ENCODE data around the gene FLVCR2. TPM values are rescaled to one million over a fixed set of nuclear protein-coding genes. Genes with fewer than 3 reads are reported as not detected.

Gene FLVCR2
- total and polyA plus RNA-seq, 2 experiments from 2014 or later, result 1.4 to 3.1 TPM

DNA sequence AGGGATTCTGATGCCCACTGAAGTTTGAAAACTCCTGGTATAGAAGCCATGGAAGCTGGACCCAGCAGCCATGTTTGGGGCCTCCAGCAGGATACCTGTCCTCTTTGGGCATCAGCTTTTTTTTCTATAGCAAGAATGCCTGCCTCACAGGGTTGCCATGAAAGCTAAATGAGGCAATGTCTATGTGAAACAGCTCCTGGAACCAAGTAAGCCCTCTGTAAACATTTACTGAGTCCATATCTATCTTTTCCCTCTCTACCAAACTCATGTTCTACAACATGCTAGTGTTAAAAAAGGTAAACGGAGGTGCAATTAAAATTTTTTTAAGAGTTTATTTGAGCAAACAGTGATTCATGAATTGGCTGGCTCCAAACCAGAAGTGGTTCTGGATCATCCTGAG lies 28.6 kb downstream of the FLVCR2 start (continued):
- TF ChIP-seq, protein P1, sequence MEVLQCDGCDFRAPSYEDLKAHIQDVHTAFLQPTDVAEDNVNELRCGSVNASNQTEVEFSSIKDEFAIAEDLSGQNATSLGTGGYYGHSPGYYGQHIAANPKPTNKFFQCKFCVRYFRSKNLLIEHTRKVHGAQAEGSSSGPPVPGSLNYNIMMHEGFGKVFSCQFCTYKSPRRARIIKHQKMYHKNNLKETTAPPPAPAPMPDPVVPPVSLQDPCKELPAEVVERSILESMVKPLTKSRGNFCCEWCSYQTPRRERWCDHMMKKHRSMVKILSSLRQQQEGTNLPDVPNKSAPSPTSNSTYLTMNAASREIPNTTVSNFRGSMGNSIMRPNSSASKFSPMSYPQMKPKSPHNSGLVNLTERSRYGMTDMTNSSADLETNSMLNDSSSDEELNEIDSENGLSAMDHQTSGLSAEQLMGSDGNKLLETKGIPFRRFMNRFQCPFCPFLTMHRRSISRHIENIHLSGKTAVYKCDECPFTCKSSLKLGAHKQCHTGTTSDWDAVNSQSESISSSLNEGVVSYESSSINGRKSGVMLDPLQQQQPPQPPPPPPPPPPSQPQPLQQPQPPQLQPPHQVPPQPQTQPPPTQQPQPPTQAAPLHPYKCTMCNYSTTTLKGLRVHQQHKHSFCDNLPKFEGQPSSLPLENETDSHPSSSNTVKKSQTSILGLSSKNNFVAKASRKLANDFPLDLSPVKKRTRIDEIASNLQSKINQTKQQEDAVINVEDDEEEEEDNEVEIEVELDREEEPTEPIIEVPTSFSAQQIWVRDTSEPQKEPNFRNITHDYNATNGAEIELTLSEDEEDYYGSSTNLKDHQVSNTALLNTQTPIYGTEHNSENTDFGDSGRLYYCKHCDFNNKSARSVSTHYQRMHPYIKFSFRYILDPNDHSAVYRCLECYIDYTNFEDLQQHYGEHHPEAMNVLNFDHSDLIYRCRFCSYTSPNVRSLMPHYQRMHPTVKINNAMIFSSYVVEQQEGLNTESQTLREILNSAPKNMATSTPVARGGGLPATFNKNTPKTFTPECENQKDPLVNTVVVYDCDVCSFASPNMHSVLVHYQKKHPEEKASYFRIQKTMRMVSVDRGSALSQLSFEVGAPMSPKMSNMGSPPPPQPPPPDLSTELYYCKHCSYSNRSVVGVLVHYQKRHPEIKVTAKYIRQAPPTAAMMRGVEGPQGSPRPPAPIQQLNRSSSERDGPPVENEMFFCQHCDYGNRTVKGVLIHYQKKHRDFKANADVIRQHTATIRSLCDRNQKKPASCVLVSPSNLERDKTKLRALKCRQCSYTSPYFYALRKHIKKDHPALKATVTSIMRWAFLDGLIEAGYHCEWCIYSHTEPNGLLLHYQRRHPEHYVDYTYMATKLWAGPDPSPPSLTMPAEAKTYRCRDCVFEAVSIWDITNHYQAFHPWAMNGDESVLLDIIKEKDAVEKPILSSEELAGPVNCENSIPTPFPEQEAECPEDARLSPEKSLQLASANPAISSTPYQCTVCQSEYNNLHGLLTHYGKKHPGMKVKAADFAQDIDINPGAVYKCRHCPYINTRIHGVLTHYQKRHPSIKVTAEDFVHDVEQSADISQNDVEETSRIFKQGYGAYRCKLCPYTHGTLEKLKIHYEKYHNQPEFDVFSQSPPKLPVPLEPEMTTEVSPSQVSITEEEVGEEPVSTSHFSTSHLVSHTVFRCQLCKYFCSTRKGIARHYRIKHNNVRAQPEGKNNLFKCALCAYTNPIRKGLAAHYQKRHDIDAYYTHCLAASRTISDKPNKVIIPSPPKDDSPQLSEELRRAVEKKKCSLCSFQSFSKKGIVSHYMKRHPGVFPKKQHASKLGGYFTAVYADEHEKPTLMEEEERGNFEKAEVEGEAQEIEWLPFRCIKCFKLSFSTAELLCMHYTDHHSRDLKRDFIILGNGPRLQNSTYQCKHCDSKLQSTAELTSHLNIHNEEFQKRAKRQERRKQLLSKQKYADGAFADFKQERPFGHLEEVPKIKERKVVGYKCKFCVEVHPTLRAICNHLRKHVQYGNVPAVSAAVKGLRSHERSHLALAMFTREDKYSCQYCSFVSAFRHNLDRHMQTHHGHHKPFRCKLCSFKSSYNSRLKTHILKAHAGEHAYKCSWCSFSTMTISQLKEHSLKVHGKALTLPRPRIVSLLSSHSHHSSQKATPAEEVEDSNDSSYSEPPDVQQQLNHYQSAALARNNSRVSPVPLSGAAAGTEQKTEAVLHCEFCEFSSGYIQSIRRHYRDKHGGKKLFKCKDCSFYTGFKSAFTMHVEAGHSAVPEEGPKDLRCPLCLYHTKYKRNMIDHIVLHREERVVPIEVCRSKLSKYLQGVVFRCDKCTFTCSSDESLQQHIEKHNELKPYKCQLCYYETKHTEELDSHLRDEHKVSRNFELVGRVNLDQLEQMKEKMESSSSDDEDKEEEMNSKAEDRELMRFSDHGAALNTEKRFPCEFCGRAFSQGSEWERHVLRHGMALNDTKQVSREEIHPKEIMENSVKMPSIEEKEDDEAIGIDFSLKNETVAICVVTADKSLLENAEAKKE (CRISPR knock-in tag; IDR thresholded peaks at IDR 0.05), result no peak
- TF ChIP-seq NANOG (IDR thresholded peaks at IDR 0.05; ENCODE audit: borderline replicate concordance), result no peak

DNA sequence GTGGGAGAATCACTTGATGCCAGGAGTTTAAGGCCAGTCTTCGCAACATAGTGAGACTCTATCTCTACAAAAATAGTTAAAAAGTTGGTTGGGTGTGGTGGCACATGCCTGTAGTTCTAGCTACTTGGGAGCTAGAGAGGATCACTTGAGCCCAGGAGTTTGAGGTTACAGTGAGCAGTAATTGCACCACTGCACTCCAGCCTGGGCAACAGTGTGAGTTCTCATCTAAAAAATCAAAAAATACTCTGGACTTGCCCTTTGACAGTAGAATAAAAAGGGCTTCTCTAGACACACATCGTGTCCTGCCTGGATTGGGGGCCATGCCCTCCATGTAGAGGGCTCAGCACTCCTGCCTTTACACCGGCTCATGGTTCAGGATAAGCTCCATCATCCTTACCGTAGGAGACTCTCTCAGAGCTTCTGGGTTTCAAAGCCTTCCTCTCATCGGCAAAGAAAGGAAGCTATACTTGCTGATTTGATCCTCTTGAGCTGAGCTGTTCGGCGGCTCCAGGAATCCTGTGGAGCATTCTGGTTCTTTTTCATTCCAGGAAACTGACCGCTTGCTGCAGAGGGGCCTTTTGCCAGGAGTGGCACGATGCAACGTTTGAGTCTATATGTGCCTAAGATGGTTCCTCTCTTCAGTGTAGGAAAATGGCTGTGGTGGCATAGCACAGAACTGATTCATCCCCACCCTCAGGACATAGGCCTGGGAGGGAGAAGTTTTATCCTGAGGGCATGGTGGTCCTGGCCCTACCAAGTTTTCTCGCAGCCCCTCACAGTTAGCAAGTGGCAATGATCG lies 29.6 kb downstream of the FLVCR2 start:
- Histone ChIP-seq H3K27me3 (ENCODE audit: insufficient read depth) (no peaks in the 10 kb centered on the region), H3K4me3 (no peak overlapping the region), H2AFZ (no peak overlapping the region), H4K20me1 (replicated peaks; ENCODE audit: insufficient read depth) (no peaks in the 10 kb centered on the region), H3F3A (replicated peaks; ENCODE audit: low read depth) (no peaks in the 10 kb centered on the region), H3K4me2 (no peak overlapping the region), H3K27ac (ENCODE audit: low read depth) (no peak overlapping the region), H3K4me1 (ENCODE audit: insufficient read depth) (no peaks in the 10 kb centered on the region), H3K9me2 (ENCODE audit: insufficient read depth) (0 out of 2 replicates have a peak, but pooled peaks cover 2% of the 10 kb centered on the region), H3K36me3 (ENCODE audit: insufficient read depth) (no peaks in the 10 kb centered on the region), H3K79me2 (replicated peaks; ENCODE audit: insufficient read depth) (no peaks in the 10 kb centered on the region)
- Mint-ChIP-seq H3K4me3 (no peak overlapping the region), H3K27me3 (ENCODE audit: insufficient read depth, low read depth, poor library complexity) (peaks cover 2% of the 10 kb centered on the region), H3K9me3 (no peaks in the 10 kb centered on the region), H3K36me3 (ENCODE audit: low read depth) (no peaks in the 10 kb centered on the region; the same call in 2 of the 3 replicates), H3K27ac (no peak overlapping the region), H3K4me1 (peaks cover 1% of the 10 kb centered on the region; the same call in 1 of the 3 replicates)
- DNase-seq (ENCODE audit: low spot score), result no peak
- ATAC-seq, result no peak
- TF ChIP-seq, protein P1 (CRISPR knock-in tag; IDR thresholded peaks at IDR 0.05), result no peak
- TF ChIP-seq JUNB (IDR thresholded peaks at IDR 0.05; ENCODE audit: unreplicated experiment), result no peak
- no peak for TF ChIP-seq ZNF114 (CRISPR knock-in tag; IDR thresholded peaks at IDR 0.05)
- no peak for TF ChIP-seq STAT1 (IDR thresholded peaks at IDR 0.05; ENCODE audit: unreplicated experiment)
- TF ChIP-seq POLR2AphosphoS5 (IDR thresholded peaks at IDR 0.05; ENCODE audit: low read depth), result no peak
- no peak for TF ChIP-seq EZH2 (IDR thresholded peaks at IDR 0.05; ENCODE audit: low read depth, unreplicated experiment)
- TF ChIP-seq, protein P2, sequence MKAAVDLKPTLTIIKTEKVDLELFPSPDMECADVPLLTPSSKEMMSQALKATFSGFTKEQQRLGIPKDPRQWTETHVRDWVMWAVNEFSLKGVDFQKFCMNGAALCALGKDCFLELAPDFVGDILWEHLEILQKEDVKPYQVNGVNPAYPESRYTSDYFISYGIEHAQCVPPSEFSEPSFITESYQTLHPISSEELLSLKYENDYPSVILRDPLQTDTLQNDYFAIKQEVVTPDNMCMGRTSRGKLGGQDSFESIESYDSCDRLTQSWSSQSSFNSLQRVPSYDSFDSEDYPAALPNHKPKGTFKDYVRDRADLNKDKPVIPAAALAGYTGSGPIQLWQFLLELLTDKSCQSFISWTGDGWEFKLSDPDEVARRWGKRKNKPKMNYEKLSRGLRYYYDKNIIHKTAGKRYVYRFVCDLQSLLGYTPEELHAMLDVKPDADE (IDR thresholded peaks at IDR 0.05), result no peak
